Smooth muscle cell (in vitro differentiated cells): Measurements from ENCODE around the gene CAND2. TPM values are rescaled to one million over a fixed set of nuclear protein-coding genes. Genes with fewer than 3 reads are reported as not detected.

Experiments
- DNase-seq: peaks from one replicate; lab custom pipeline; 2025; ENCODE audit not compliant: unreplicated experiment; lab: John Stamatoyannopoulos, UW
- H2AFZ ChIP-seq: fragments of 200-600 bp; sonication (generic); 2 replicates; pipeline ENCODE4 v1.6.0; 2016; ENCODE audit warnings: antibody characterized with exemption, low read depth, mild to moderate bottlenecking
- H3F3A ChIP-seq: fragments of 200-600 bp; sonication (generic); 2 replicates; pipeline ENCODE4 v1.6.0; 2017; ENCODE audit warnings: antibody characterized with exemption, low read depth
- H3K27ac ChIP-seq: fragments of 200-600 bp; sonication (generic); 2 replicates; pipeline ENCODE4 v1.5.1; 2016; ENCODE audit warnings: low read depth, mild to moderate bottlenecking
- H3K27me3 ChIP-seq: fragments of 200-600 bp; sonication (generic); 2 replicates; pipeline ENCODE4 v1.6.1; 2016; ENCODE audit warnings: low read depth, mild to moderate bottlenecking
- H3K36me3 ChIP-seq: fragments of 200-600 bp; sonication (generic); 2 replicates; pipeline ENCODE4 v1.5.1; 2016; ENCODE audit warnings: low read depth
- H3K4me1 ChIP-seq: fragments of 200-600 bp; sonication (generic); 2 replicates; pipeline ENCODE4 v1.5.1; 2016; ENCODE audit warnings: low read depth
- H3K4me2 ChIP-seq: fragments of 200-600 bp; sonication (generic); 2 replicates; pipeline ENCODE4 v1.6.0; 2016; ENCODE audit warnings: mild to moderate bottlenecking
- H3K4me3 ChIP-seq: fragments of 200-600 bp; sonication (generic); 2 replicates; pipeline ENCODE4 v1.5.1; 2016; ENCODE audit warnings: mild to moderate bottlenecking
- H3K79me2 ChIP-seq: fragments of 200-600 bp; sonication (generic); 2 replicates; pipeline ENCODE4 v1.6.0; 2016; ENCODE audit warnings: low read depth, mild to moderate bottlenecking
- H3K9ac ChIP-seq: fragments of 200-600 bp; sonication (generic); 2 replicates; pipeline ENCODE4 v1.6.0; 2016; ENCODE audit warnings: low read depth
- H3K9me3 ChIP-seq: fragments of 200-600 bp; sonication (generic); replicated peaks from 2 replicates; pipeline ENCODE4 v1.5.1; 2016; ENCODE audit warnings: low read depth
- H4K20me1 ChIP-seq: fragments of 200-600 bp; sonication (generic); 2 replicates; pipeline ENCODE4 v1.6.0; 2016; ENCODE audit warnings: low read depth
- CTCF ChIP-seq: fragments of 200-600 bp; sonication (generic); IDR thresholded peaks from 2 replicates; pipeline ENCODE4 v1.5.1; 2017; ENCODE audit warnings: borderline replicate concordance, mild to moderate bottlenecking, antibody characterized with exemption; ENCODE audit not compliant: insufficient read depth, poor library complexity, severe bottlenecking
- WGBS: methylation state at CpG from one replicate; pipeline ENCODE4 v1.1.7; 2016; ENCODE audit warnings: low lambda C conversion rate; 5-methylcytosine and 5-hydroxymethylcytosine counted together
- polyA plus RNA-seq: library from polyadenylated mRNA; unstranded; fragments of >200 nt; fragmentation: Nextera tagmentation; extraction: Ambion mirVana; gene quantifications from 2 replicates; pipeline ENCODE4 v1.2.1, GENCODE V29; 2016
- total RNA-seq: library from RNA; depleted of rRNA; stranded (reverse); fragments of >200 nt; gene quantifications from 2 replicates; pipeline ENCODE4 v1.2.3, GENCODE V29; 2014

Gene CAND2
- total and polyA plus RNA-seq, 2 experiments from 2014 or later, result 2.1 to 2.7 TPM

GRCh38 chr3:12822725-12823373 is 26.4 kb downstream of the CAND2 start:
- peak; percentile 38 for TF ChIP-seq CTCF
- Histone ChIP-seq H3K9ac (no peak overlapping the region), H3K79me2 (no peaks in the 10 kb centered on the region), H3K27me3 (no peaks in the 10 kb centered on the region), H3K36me3 (no peaks in the 10 kb centered on the region), H3K27ac (no peak overlapping the region), H3K9me3 (no peaks in the 10 kb centered on the region), H3K4me3 (no peak overlapping the region), H3K4me2 (no peak overlapping the region), H3F3A (no peaks in the 10 kb centered on the region), H2AFZ (no peak overlapping the region), H4K20me1 (no peaks in the 10 kb centered on the region), H3K4me1 (no peaks in the 10 kb centered on the region)
- 45% methylated on average over 8 of the region's 8 CpGs for WGBS
- no peak for DNase-seq

- Histone ChIP-seq H3K27ac (no peak overlapping the region), H2AFZ (no peak overlapping the region), H3K79me2 (no peaks in the 10 kb centered on the region), H4K20me1 (no peaks in the 10 kb centered on the region), H3K4me2 (no peak overlapping the region), H3K27me3 (no peaks in the 10 kb centered on the region), H3K36me3 (no peaks in the 10 kb centered on the region), H3K4me1 (no peaks in the 10 kb centered on the region), H3K9ac (no peak overlapping the region), H3F3A (no peaks in the 10 kb centered on the region), H3K9me3 (no peaks in the 10 kb centered on the region), H3K4me3 (no peak overlapping the region)
- 91% methylated on average over 7 of the region's 7 CpGs for WGBS
- TF ChIP-seq CTCF, result no peak
- no peak for DNase-seq
Observed at GRCh38 chr3:12824299-12824698, 27.8 kb downstream of the CAND2 start.

- TF ChIP-seq CTCF, result no peak
- 94% methylated on average over 8 of the region's 8 CpGs for WGBS
- H3K4me2 ChIP-seq, result no peak overlapping the region
- no peak overlapping the region for H3K4me3 ChIP-seq
- H3K9me3 ChIP-seq, result no peaks in the 10 kb centered on the region
- peaks cover 4% of the 10 kb centered on the region for H3F3A ChIP-seq
- no peak for DNase-seq
- no peaks in the 10 kb centered on the region for H3K79me2 ChIP-seq
- H3K36me3 ChIP-seq, result no peaks in the 10 kb centered on the region
- no peak overlapping the region for H2AFZ ChIP-seq
- no peak overlapping the region for H3K9ac ChIP-seq
- no peaks in the 10 kb centered on the region for H3K27me3 ChIP-seq
- no peaks in the 10 kb centered on the region for H3K4me1 ChIP-seq
- no peak overlapping the region for H3K27ac ChIP-seq
- H4K20me1 ChIP-seq, result no peaks in the 10 kb centered on the region
Observed at GRCh38 chr3:12825156-12825555, 28.7 kb downstream of the CAND2 start.

- H3K4me2 ChIP-seq, result no peak overlapping the region
- H3F3A ChIP-seq, result peaks cover 17% of the 10 kb centered on the region
- 84% methylated on average over 4 of the region's 4 CpGs for WGBS
- H3K9me3 ChIP-seq, result no peaks in the 10 kb centered on the region
- peaks cover 10% of the 10 kb centered on the region for H4K20me1 ChIP-seq
- no peaks in the 10 kb centered on the region for H3K79me2 ChIP-seq
- no peak overlapping the region for H3K4me3 ChIP-seq
- H3K27me3 ChIP-seq, result no peaks in the 10 kb centered on the region
- H2AFZ ChIP-seq, result no peak overlapping the region
- H3K9ac ChIP-seq, result no peak overlapping the region
- DNase-seq, result no peak
- H3K4me1 ChIP-seq, result no peaks in the 10 kb centered on the region
- no peak for TF ChIP-seq CTCF
- H3K36me3 ChIP-seq, result no peaks in the 10 kb centered on the region
- no peak overlapping the region for H3K27ac ChIP-seq
Observed at GRCh38 chr3:12828751-12829150, 32.3 kb downstream of the CAND2 start.
